ENCODE results near the gene HOXA10.

Gene HOXA10
- 0.09 to 0.12 reads per million in 2 experiments for total RNA-seq

GRCh38 chr7:27173956-27174873 is at the start of gene HOXA10:
Gene HOXA10, minus strand, starts transcription at chr7:27174320. Its CDS starts 14 bp downstream, at chr7:27174306.
- no peak for DNase-seq (ENCODE audit: low read depth)

GRCh38 chr7:27221201-27221797 is 47.2 kb upstream of the HOXA10 start:
- no peak for DNase-seq (ENCODE audit: low read depth)

- DNase-seq (ENCODE audit: low read depth), result no peak
These were observed 46.4 kb upstream of the HOXA10 start for GRCh38 chr7:27220440-27220955.

- no peak for DNase-seq (ENCODE audit: low read depth)
These were observed 45.7 kb upstream of the HOXA10 start for GRCh38 chr7:27219821-27220220.

- DNase-seq (ENCODE audit: low read depth), result no peak
These were observed 43.8 kb upstream of the HOXA10 start for GRCh38 chr7:27217951-27218350.

GRCh38 chr7:27215356-27215755 is 41.2 kb upstream of the HOXA10 start:
- DNase-seq (ENCODE audit: low read depth), result no peak

- DNase-seq (ENCODE audit: low read depth), result no peak
These were observed 40.3 kb upstream of the HOXA10 start for GRCh38 chr7:27214239-27214950.

GRCh38 chr7:27213433-27214238 is 39.5 kb upstream of the HOXA10 start:
- DNase-seq (ENCODE audit: low read depth), result no peak

- DNase-seq (ENCODE audit: low read depth), result no peak
These were observed 38.6 kb upstream of the HOXA10 start for GRCh38 chr7:27212497-27213432.

- DNase-seq (ENCODE audit: low read depth), result no peak
These were observed 37.7 kb upstream of the HOXA10 start for GRCh38 chr7:27211764-27212204.

GRCh38 chr7:27211084-27211446 is 36.9 kb upstream of the HOXA10 start:
- no peak for DNase-seq (ENCODE audit: low read depth)

GRCh38 chr7:27210441-27211083 is 36.4 kb upstream of the HOXA10 start:
- no peak for DNase-seq (ENCODE audit: low read depth)

GRCh38 chr7:27209933-27210440 is 35.9 kb upstream of the HOXA10 start:
- DNase-seq (ENCODE audit: low read depth), result no peak

GRCh38 chr7:27208998-27209397 is 34.9 kb upstream of the HOXA10 start:
- no peak for DNase-seq (ENCODE audit: low read depth)

GRCh38 chr7:27207348-27207985 is 33.3 kb upstream of the HOXA10 start:
- DNase-seq (ENCODE audit: low read depth), result no peak

GRCh38 chr7:27205325-27206280 is 31.5 kb upstream of the HOXA10 start:
- no peak for DNase-seq (ENCODE audit: low read depth)

- no peak for DNase-seq (ENCODE audit: low read depth)
These were observed 30.8 kb upstream of the HOXA10 start for GRCh38 chr7:27204851-27205322.

Measured in T follicular helper cell (primary cell).